ENCODE data around the gene HOXB13. TPM values are rescaled to one million over a fixed set of nuclear protein-coding genes. Genes with fewer than 3 reads are reported as not detected.
A peak's percentile ranks its signal among the peaks of the same experiment; 100 is the strongest.

Gene HOXB13
- total and polyA plus RNA-seq, 9 donors: 0.38 TPM; not detected in 8

MicroRNAs encoded within 50 kb of the gene (microRNA counts, 767-probe panel; counts per million panel counts)
- microRNA hsa-miR-3185: 530 counts per million, percentile 78 among the panel's probes with 10 or more counts

Small RNAs within 50 kb of the gene (microRNA-seq; reads per million reads assigned to microRNA genes)
- 0 reads per million in 3 donors for gene MIR3185

Small RNAs within 50 kb of the gene (small RNA-seq; reads per million reads assigned to genes)
- gene AC091179.2 (not detected), gene COX6B1P2 (not detected), gene MIR3185 (not detected), gene RF02132 (not detected), gene RF02133 (not detected), gene RN7SL125P (not detected)

Other genes with a start within 250 kb of the HOXB13 start
- not detected for gene HOXB1, start 197.7 kb downstream of the HOXB13 start, total RNA-seq
- gene HOXB1, start 197.7 kb downstream of the HOXB13 start, polyA plus RNA-seq: not detected
- gene HOXB2, start 183.6 kb downstream of the HOXB13 start, total RNA-seq: 10 to 100 TPM in 1 of 7 donors, 1 to 10 TPM in 6; 1.5 to 24.5 (median 7.0) TPM
- gene HOXB2, start 183.6 kb downstream of the HOXB13 start, polyA plus RNA-seq: 1 to 10 TPM; 1.2 to 9.1 TPM
- gene HOXB4, start 150.4 kb downstream of the HOXB13 start, total RNA-seq: 1 to 10 TPM in 3 of 7 donors, under 1 TPM in 4; 0.18 to 3.4 (median 0.87) TPM
- 1 to 10 TPM in 1 of 2 donors, under 1 TPM in 1; 0.13 to 1.3 TPM for gene HOXB4, start 150.4 kb downstream of the HOXB13 start, polyA plus RNA-seq
- 10 to 100 TPM in 2 of 7 donors, 1 to 10 TPM in 3, under 1 TPM in 2; 0.43 to 10.7 (median 2.7) TPM for gene HOXB3, start 138.5 kb downstream of the HOXB13 start, total RNA-seq
- 1 to 10 TPM in 1 of 2 donors, under 1 TPM in 1; 0.48 to 4.7 TPM for gene HOXB3, start 138.5 kb downstream of the HOXB13 start, polyA plus RNA-seq
- 1 to 10 TPM in 2 of 7 donors, under 1 TPM in 4, not detected in 1; 0.20 to 2.8 (median 0.66) TPM for gene HOXB5, start 135.0 kb downstream of the HOXB13 start, total RNA-seq
- gene HOXB5, start 135.0 kb downstream of the HOXB13 start, polyA plus RNA-seq: under 1 TPM; 0.04 to 0.53 TPM
- 10 to 100 TPM in 1 of 7 donors, 1 to 10 TPM in 4, under 1 TPM in 2; 0.25 to 10.3 (median 1.7) TPM for gene HOXB6, start 123.8 kb downstream of the HOXB13 start, total RNA-seq
- under 1 TPM; 0.25 to 0.73 TPM for gene HOXB6, start 123.8 kb downstream of the HOXB13 start, polyA plus RNA-seq
- 1 to 10 TPM in 4 of 7 donors, under 1 TPM in 3; 0.23 to 2.9 (median 1.3) TPM for gene HOXB7, start 117.7 kb downstream of the HOXB13 start, total RNA-seq
- gene HOXB7, start 117.7 kb downstream of the HOXB13 start, polyA plus RNA-seq: 1 to 10 TPM in 1 of 2 donors, under 1 TPM in 1; 0.48 to 6.9 TPM
- 1 to 10 TPM in 2 of 7 donors, under 1 TPM in 2, not detected in 3; 0.17 to 2.5 (median 0.97) TPM for gene HOXB8, start 113.5 kb downstream of the HOXB13 start, total RNA-seq
- under 1 TPM in 1 of 2 donors, not detected in 1; 0.28 TPM for gene HOXB8, start 113.5 kb downstream of the HOXB13 start, polyA plus RNA-seq
- gene HOXB9, start 102.4 kb downstream of the HOXB13 start, total RNA-seq: under 1 TPM in 4 of 7 donors, not detected in 3; 0.10 to 0.36 (median 0.12) TPM
- gene HOXB9, start 102.4 kb downstream of the HOXB13 start, polyA plus RNA-seq: under 1 TPM in 1 of 2 donors, not detected in 1; 0.27 TPM
- not detected for gene PRAC1, start 6.2 kb downstream of the HOXB13 start, total RNA-seq
- gene PRAC1, start 6.2 kb downstream of the HOXB13 start, polyA plus RNA-seq: not detected
- gene PRAC2, start 5.6 kb downstream of the HOXB13 start, total RNA-seq: not detected
- gene PRAC2, start 5.6 kb downstream of the HOXB13 start, polyA plus RNA-seq: not detected
- gene TTLL6, start 88.5 kb upstream of the HOXB13 start, total RNA-seq: 1 to 10 TPM in 1 of 7 donors, under 1 TPM in 3, not detected in 3; 0.17 to 3.8 (median 0.52) TPM
- under 1 TPM; 0.06 to 0.47 TPM for gene TTLL6, start 88.5 kb upstream of the HOXB13 start, polyA plus RNA-seq
- gene CALCOCO2, start 102.3 kb upstream of the HOXB13 start, total RNA-seq: 100 to 1,000 TPM in 6 of 7 donors, 10 to 100 TPM in 1; 72.1 to 180 (median 159) TPM
- gene CALCOCO2, start 102.3 kb upstream of the HOXB13 start, polyA plus RNA-seq: 100 to 1,000 TPM in 1 of 2 donors, 10 to 100 TPM in 1; 75.4 to 239 TPM
- 10 to 100 TPM; 42.8 to 69.8 (median 59.9) TPM for gene ATP5MC1, start 164.0 kb upstream of the HOXB13 start, total RNA-seq
- gene ATP5MC1, start 164.0 kb upstream of the HOXB13 start, polyA plus RNA-seq: 100 to 1,000 TPM; 105 to 198 TPM
- 10 to 100 TPM; 32.0 to 62.1 (median 58.2) TPM for gene UBE2Z, start 179.7 kb upstream of the HOXB13 start, total RNA-seq
- gene UBE2Z, start 179.7 kb upstream of the HOXB13 start, polyA plus RNA-seq: 10 to 100 TPM; 40.1 to 93.4 TPM
- gene SNF8, start 216.1 kb upstream of the HOXB13 start, total RNA-seq: 10 to 100 TPM; 41.0 to 94.2 (median 66.7) TPM
- 10 to 100 TPM; 65.0 to 73.1 TPM for gene SNF8, start 216.1 kb upstream of the HOXB13 start, polyA plus RNA-seq
- not detected for gene GIP, start 239.8 kb upstream of the HOXB13 start, total RNA-seq
- not detected for gene GIP, start 239.8 kb upstream of the HOXB13 start, polyA plus RNA-seq